ENCODE data around the gene YWHAQ.

DNA sequence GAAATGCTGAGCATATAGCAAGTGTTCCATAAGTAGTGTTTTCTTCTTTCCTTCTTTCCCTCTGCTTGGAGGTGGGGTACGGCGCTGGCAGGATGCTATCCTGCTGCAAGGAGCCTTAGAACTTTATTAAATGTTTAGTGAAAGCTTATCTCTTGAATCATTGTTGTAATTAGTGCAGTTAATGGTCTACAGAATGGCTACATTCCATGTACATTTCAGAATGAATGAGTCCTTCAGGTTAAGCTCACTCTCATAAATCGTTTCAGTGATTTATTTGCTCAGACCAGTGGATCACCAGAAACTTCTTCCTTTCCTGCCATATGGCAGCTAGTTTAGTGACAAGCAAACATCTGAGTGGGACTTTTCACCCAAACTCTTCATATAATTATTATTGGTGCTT lies 3.3 kb upstream of the YWHAQ start:
- TF ChIP-seq PPARA (CRISPR knock-in tag; IDR thresholded peaks at IDR 0.05; ENCODE audit: borderline replicate concordance): no peak
- TF ChIP-seq GLIS3 (CRISPR knock-in tag; IDR thresholded peaks at IDR 0.05): no peak
- no peak for TF ChIP-seq ZFP3 (CRISPR knock-in tag; IDR thresholded peaks at IDR 0.05)

Measured in SK-N-SH treated with all-trans-retinoic acid at 6 μM for 48 hours (cell line).